ENCODE data around the gene NCAM2. TPM values are rescaled to one million over a fixed set of nuclear protein-coding genes. Genes with fewer than 3 reads are reported as not detected.
A peak's percentile ranks its signal among the peaks of the same experiment; 100 is the strongest.
"Not testable (repeated sequence)": the region's sequence is repeated elsewhere in the genome, so short reads cannot be mapped to it uniquely, and the experiment has no call there.

NCAM2 gene
- total RNA-seq, 1 donor from 2014 or later, result not detected

DNA sequence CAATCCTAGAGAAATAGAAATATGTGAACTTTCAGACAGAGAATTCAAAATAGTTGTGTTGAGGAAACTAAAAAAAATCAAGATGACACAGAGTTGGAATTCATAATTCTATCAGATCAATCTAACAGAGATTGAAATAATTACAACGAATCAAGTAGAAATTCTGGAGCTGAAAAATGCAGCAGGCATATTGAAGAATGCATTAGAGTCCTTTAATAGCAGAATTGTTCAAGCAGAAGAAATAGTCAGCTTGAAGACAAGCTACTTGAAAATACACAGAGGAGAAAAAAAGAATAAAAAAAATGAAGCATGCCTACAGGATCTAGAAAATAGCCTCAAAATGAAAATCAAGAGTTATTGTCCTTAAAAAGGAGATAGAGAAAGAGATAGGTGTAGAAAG lies 347.1 kb downstream of the NCAM2 start:
- no peak for ATAC-seq

DNA sequence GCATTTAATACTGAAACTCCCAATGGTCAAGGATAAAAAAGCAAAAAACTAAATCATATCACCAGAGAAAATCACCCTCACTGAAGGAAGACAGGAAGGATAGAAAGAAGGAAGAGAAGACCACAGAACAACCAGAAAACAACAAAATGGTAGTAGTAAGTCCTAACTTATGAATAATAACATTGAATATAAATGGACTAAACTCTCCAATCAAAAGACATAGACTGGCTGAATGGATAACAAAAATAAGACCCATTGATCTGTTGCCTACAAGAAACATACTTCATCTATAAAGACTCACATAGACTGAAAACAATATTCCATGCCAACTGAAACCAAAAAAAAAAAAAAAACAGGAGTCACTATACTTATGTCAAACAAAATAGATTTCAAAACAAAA lies 347.7 kb downstream of the NCAM2 start:
- ATAC-seq, result no peak

DNA sequence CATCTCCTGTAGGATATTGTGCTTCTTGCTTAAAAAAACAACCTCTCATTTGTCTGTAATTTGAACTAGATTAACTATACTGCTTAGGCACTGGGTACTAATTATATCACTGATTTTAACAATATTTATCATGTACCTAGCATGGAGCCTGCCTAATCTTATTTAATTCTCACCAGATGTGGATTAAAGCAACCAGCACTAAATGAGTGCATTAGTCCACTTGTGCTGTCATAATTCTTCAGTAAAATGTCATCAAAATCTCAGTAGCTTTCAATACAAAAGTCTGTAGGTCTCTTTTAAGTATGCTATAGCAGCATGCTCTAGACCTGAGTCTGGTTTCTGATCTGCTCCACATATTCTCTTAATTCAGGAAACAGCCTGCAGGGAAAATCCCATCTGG lies 368.1 kb downstream of the NCAM2 start:
- ATAC-seq, result no peak

DNA sequence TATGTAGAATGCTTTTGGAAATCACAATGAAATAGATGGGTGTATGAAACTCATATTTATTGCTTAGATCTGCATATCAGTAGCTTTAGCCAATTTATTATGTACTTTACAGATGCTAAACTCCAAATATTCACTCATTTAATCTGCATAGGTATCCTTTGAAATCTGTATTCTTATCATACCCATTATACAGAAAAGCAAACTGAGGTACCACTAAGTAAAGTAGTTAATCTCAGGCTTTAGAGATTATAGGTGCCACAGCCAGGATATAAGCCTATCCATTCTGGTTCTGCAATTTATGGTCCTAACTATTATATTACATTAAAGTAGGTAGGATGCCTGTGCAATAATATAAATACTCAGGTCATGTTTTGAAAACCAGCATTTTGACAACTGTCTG lies 369.4 kb downstream of the NCAM2 start:
- no peak for ATAC-seq

DNA sequence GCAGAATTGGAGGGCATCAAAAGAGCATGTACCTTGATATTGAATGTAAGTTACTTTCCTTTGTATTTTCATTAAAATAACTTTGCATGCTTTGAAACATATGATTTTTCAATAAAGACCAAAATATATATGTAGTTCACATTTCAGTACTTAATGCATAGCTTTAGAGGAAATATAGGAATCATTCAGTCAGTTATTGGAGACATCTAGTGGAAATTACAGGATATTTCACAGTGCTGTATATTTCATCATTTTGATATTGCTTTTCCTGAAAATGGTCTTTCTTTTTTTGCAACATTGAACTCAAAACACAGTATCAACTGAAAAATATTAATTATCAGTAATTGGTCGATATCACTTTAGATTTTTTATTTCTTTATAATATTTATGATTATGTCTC lies 375.8 kb downstream of the NCAM2 start:
- no peak for ATAC-seq

DNA sequence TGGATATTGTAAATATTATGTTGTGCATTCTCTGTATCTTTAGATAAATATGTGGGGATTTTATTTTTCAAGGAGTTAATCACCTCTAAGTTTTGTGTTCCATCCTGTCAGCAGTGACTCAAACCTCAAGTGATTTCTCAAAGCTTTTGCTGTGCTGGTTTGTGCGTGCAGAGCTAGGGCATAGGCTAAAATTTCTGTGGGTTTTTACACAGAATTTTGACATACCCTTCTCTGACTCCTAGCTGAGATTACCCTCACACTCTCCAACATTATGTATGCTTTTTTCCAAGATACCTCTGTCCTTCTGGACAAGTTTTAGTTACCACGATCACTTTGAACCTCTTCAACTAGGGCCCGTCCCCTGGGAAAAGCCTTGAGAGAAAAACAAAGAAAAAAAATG lies 384.9 kb downstream of the NCAM2 start:
- ATAC-seq, result no peak

DNA sequence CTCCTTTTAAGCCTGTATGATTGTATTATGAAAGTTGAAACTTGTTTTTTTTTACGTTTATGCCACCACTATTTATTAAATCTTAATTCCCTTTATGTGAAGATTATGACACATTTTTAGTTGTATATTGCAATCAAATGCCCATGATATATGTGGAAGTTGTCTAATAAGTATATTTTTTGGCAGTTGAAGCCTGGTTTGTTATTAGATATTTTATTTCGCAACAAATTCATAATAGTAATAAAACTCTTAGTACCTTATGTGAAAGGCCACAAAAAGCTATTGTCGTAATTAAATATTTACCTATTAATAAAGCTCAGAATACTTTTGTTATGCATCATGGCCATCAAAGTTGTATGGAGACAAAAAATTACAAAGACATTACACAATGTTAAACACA lies 386.8 kb downstream of the NCAM2 start:
- ATAC-seq, result no peak

DNA sequence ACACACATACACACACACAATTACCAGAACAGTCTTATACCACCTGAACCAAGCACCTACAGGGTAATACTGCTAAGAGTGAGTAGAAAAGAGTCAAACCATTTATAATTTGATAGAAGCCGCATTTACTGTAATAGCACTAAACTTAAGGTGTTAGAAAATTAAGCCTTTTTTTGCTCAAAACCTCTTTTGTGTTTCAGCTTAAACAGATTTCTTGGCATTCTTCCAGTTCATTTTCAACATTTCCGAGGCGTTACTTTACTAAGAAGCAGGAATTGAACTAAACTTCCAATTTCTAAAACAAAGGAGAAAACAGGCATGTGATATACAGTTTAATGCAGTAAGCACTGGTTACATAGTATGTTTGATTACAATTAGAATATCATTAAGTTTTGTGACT lies 387.2 kb downstream of the NCAM2 start:
- ATAC-seq, result no peak

DNA sequence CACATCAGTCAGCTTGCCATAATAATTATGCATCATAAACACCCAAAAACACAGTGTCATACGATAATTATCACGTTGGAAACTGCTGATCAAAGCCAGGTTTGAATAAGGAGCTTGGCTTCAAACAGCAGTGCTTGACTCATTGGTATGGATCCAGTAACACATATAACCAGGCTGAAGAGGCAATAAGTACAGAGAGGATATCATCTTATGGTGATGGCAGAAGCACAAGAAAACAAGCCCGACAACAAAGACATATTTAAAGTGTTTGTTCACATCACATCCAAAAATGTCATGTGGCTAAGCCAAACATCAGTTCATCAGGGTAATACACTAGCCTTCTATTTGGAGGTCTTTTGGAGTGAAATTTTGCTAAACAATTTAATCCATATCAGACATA lies 389.7 kb downstream of the NCAM2 start:
- ATAC-seq, result no peak

DNA sequence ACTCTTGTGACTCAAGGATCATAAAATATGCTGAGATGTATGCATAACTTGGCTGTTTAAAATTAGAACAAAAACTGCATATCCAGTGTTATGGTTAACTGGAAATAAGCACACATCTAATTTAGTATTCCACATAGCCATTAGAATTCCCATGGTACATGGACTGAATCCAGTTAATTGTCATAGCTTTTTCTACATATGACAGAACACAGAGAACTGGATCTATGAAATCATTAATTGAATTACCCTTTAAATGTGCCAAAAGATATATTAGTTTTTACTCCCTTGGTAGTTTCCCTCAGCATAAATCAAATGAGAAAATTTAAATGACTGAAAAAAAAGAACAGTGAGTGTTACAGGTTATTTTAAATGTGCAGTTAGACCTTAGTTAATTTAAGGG lies 395.9 kb downstream of the NCAM2 start:
- no peak for ATAC-seq

DNA sequence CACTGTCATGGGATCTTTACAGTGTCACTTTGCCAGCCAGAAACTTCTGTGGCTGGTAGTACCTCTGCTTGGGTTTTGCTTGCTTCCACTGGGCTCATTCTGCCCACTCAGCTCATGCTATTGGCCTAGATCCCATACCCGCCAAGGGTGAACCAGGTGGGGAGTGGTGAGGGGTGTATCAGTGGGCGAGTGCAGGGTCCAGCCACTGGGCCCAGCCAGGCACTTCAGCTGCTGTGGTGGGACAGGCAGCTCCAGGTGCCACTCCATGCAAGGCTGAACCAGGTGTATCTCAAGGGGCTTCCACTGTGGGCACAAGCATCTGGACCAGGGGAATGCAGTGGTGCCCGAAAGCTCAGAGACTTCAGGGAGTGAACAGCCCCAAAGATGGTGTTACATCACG lies 398.2 kb downstream of the NCAM2 start:
- ATAC-seq, result peak; percentile 18

DNA sequence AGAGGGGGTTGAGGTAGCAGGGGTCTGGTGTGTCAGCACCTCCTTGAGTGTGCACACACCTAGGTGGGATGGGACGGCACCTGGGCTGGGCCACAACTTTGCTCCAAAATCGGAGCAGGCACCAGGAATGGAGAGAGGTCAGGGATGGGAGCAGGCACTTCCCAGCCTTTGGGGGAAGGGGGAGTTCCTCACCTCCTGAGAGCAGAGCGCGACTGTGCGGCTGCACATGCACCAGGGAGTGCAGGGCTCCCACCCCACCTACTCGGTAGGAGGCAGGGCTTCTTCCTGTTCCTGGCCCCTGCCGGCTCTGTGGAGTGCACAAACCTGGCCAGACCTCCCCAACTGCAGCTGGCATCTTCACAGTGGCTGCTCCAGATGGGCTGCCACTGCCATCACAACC lies 399.3 kb downstream of the NCAM2 start:
- ATAC-seq, result no peak

DNA sequence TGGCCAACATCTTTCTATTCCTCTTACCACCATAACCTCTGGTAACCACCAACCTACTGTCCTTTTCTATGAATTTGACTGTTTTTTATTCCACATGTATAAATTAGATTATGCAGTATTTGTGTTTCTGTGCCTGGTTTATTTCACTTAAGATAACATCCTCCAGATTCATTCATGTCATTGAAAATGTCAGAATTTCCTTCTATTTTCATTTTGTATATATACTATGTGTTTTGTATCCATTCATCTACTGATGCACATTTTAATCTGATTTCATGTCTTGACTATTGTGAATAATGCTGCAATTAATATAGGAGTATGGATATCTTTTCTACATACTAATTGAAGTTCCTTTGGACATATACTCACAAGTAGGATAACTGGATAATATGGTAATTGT lies 403.2 kb downstream of the NCAM2 start:
- ATAC-seq, result no peak

DNA sequence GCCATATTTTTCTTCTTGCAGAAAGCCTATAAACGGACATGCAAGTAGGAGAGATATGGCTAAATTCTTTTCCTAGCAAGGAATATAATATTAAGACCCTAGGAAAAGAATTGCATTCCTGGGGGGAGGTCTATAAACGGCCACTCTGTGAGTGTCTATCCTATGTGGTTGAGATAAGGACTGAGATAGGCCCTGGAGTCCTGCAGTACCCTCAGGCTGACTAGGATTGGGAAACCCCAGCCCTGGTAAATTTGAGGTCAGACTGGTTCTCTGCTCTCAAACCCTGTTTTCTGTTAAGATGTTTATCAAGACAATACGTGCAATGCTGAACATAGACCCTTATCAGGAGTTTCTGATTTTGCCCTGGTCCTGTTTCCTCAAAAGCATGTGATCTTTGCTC lies 404.0 kb downstream of the NCAM2 start:
- ATAC-seq, result not testable (repeated sequence)

DNA sequence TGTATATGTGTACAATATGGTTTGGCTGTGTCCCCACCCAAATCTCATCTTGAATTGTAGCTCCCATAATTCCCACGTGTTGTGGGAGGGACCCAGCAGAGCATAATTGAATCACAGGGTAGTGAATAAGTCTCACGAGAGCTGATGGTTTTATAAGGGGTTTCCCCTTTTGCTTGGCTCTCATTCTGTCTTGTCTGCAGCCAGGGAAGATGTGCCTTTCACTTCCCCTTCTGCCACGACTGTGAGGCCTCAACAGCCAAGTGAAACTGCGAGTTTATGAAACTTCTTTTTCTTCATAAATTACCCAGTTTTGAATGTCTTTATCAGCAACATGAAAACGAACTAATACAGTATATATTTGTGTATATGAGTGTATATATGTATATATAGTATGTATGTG lies 406.1 kb downstream of the NCAM2 start:
- ATAC-seq, result not testable (repeated sequence)

DNA sequence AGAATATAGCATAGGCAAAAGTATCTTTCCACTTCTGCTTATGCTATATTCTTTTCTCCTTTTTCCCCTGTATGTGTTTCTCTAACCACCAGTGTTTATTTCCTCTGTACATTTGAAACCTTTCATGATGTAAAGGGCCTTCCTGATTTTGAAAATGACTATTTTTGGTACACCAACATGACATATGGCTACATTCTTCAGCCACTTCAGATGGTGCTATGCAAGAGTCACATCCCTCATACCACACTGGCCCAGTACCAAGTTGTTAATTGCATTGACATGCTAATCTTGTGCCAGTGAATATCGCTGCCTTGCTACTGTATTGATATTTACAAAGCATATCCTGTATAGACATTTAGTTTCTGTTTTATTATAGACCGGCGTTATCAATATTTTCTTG lies 408.7 kb downstream of the NCAM2 start:
- no peak for ATAC-seq

DNA sequence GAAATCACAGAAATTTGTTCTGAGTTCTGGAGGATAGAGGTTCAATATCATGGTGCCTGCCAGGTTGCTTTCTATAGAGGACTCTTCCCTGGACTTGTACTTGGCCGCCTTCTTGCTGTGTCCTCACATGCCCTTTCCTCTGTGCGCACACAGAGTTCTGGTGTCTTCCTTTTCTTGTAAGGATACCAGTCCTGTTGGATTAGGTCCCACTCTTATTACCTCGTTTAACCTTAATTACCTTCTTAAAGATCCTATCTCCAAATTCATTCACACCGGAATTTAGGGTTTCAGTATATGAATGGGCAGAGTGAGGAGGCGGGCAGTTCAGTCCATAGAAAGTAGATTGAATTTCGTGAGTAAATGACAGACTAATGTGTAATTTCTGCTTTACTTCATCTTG lies 413.9 kb downstream of the NCAM2 start:
- ATAC-seq, result no peak

DNA sequence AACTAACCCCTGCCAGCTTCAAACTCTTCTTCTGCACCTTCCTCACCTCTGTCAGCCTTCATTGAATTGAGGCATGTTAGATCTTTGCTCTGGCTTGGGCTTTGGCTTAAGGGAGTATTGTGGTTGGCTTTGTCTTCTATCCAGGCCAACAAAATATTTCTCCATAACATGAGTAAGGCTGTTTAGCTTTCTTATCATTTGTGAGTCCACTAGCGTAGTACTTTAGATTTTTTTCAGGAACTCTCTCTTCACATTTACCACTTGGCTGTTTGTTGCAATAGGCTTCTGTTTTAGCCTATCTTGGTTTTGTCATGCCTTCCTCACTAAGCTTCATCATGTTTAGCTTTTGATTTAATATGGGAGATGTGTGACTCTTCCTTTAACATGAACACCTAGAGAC lies 417.5 kb downstream of the NCAM2 start:
- no peak for ATAC-seq

DNA sequence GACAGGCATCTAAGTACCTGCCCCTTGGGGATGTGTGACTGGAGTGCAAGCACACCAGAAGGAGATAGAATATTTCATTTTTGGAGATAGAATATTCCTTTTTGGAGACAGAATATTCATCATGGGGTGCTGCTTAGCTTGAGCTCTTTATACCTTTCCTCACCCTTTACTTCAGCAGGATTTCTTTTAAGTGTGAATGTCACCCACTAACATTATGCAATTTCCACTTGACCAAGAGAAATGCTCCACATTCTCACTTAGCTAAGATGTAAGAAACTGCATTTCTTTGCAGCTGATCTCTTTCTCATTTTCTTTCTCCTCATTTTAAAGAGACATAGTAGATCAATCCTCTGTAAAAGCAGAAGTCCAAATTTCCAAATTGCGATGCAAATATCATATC lies 436.7 kb downstream of the NCAM2 start:
- no peak for ATAC-seq

DNA sequence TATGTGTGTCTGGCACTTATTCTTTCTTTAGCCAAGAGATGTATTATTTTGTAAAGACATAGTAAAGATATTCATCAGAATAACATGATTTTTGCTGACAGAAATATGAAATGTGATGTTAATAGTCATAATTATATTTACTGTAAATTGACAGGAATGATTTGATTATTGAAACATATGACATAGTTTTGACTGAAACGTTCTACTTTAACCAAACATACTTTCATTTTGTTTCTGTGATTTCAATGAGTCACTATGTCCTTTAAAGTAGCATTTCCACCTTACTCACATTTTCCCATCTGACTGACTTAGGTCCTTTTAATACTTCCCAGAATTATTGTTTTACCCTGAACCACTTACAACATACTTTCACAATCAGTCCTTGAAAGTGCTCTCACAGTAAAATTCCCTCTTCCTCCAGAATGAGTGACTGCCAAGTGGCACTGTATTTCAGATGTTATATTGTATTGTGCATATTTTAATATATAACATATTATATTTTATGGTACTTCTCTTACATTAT lies 437.9 kb downstream of the NCAM2 start:
- no peak for ATAC-seq

DNA sequence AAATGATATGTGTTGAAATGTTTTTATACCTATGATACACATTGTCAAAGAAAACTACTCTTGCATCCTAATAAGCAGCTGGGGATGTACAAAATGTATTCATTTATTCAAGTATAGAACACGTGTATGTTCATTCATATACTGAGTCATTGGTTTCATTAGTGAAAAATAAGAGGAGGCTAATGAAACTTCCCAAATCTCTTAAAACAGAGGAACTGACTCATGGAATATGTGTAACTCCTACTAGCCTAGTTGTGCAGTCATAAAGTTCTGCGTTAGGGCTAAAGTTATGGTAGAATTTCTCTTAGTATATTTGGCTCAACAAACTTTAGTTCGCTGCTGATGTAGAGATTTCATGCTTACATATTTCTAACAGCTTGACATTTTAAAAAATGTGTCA lies 441.6 kb downstream of the NCAM2 start:
- no peak for ATAC-seq

DNA sequence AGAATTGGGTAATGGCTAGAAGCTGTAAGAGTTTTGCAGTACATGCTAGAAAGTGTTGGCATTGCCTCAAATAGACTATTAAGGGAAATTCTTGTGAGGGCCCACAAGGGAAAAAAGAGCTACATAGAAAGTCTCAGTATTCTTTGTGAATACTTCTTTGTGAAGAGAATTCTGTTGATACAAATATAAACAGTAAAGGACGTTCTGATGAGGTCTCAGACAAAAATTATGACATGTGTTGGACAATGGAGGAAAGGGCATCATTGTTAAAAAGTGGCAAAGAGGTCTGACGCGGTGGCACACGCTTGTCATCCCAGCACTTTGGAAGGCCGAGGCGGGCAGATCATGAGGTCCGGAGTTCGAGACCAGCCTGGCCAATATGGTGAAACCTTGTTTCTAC lies 458.9 kb downstream of the NCAM2 start:
- no peak for ATAC-seq

DNA sequence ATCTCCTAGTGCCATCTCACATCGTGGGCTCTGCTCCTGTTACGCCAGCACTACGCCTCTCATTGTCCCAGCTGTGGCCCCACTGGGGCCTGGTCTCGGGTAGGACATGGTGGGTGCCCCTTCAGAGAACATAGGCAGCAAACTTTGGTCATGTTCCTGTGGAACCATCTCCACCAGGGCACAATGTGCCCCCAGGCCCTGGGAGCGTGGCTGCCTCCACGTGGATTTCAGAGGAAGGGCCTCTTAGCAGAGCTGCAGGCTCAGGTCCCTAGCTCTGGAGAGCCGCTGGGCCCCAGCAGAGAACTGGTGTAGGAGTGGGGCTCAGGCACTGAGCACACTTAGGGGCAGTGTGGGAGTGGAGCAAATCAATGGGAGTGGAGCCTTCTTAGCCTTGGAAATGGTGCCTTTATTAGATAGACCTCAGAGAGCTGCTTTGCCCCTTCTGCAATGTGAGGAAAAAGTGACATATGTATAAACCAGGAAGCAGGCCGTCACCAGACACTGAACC lies 460.0 kb downstream of the NCAM2 start:
- ATAC-seq, result no peak

DNA sequence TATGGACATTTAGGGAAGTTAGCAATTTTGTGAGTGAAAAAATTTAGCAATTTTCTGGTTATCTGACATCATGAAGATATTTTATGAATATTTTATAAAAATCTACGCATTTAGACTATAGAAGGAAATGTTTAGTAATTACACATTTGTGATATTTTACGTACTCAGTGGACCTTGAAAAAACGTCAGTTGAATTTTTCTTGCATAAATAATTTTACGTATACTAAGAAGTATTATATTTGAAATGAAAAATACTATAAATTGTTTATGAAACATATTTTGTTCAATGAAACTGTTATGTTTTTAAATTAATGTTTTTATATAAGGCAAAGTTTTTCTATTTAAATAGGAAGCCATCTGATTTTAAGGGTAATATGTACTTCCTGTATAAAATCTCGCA lies 462.8 kb downstream of the NCAM2 start:
- no peak for ATAC-seq

DNA sequence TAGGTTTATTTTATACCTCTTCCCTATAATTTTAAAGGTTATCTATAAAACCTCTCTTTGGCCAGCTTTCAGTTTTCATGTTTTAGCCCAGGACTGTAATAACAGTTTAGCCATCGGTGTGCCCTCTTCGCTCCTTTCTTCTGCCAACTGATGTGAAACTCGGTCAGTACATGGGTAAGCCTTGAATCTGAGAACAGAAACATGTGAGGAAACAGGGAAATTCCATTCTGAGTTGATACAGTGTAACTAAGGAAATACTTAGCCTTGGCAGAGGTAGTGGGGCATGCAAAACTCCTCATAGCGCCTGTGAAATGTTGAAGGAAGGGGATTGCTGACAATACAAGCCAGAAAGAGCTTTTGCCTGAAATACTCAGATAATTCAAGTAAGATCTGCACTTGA lies 465.2 kb downstream of the NCAM2 start:
- no peak for ATAC-seq

DNA sequence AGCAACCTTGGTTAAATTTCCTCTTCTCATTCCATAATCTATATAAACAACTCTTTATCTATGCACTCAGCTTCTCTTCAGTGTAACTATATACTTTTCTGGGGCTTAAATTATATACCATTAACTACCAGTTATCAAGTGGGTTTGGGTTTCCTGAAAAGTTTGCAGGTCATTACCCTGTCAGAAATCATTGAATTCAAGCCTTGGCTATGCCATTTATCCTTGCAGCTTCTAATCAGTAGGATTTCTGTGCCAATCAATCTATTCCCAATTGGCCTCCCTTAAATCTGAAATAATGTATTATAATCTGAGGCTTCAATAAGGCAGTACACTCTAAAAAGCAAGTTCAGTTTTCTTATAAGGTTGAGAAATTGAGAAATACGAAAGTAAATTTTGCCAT lies 466.5 kb downstream of the NCAM2 start:
- no peak for ATAC-seq
